BJ (cell line): ENCODE measurements around the gene VOPP1. TPM values are rescaled to one million over a fixed set of nuclear protein-coding genes. Genes with fewer than 3 reads are reported as not detected.

Source experiments
- CTCF ChIA-PET: fragments of 350-600 bp; formaldehyde crosslinking; extraction: SDS; loops from one replicate; lab custom pipeline; 2021; ENCODE audit warnings: antibody characterized with exemption, inconsistent platforms; lab: Yijun Ruan, JAX
- POLR2A ChIA-PET: fragments of 300-600 bp; sonication (Branson Sonifier 250); formaldehyde crosslinking; extraction: SDS; loops from one replicate; lab custom pipeline; 2021; ENCODE audit warnings: antibody characterized with exemption; lab: Charles Lee
- DNase-seq: peaks from one replicate; pipeline ENCODE4 v3.0.0-alpha.2; 2011; ENCODE audit warnings: low read depth
- H3K27me3 ChIP-seq: 2 replicates; pipeline ENCODE4 v1.6.0; 2011; ENCODE audit warnings: low read length; ENCODE audit not compliant: control insufficient read depth, insufficient read depth
- H3K36me3 ChIP-seq: 2 replicates; pipeline ENCODE4 v1.5.1; 2011; ENCODE audit warnings: low read length; ENCODE audit not compliant: control insufficient read depth, insufficient read depth
- H3K4me3 ChIP-seq: 2 replicates; pipeline ENCODE4 v1.5.1; 2011; ENCODE audit warnings: low read depth, mild to moderate bottlenecking, control low read depth, low read length
- CTCF ChIP-seq: IDR thresholded peaks from 2 replicates; pipeline ENCODE4 v1.5.1; 2011; ENCODE audit warnings: low read depth, mild to moderate bottlenecking, control low read depth, inconsistent platforms, low read length, moderate library complexity; ENCODE audit not compliant: insufficient read depth
- polyA plus RNA-seq: library from polyadenylated mRNA; depleted of rRNA; stranded (reverse); fragments of >200 nt; gene quantifications from 2 replicates; pipeline ENCODE4 v1.2.3, GENCODE V29; 2011

The VOPP1 gene
- polyA plus RNA-seq, 1 experiment: 83.7 TPM

GRCh38 chr7:55595511-55595910 is 23.2 kb upstream of the VOPP1 start:
- no peak for DNase-seq
- no peaks in the 10 kb centered on the region for H3K36me3 ChIP-seq
- CTCF ChIA-PET: interaction anchor here (2.3 kb wide), 1 partner anchor 315 kb away, joined by 7 read pairs; no protein-coding TSS in a partner anchor
- H3K27me3 ChIP-seq: 0 out of 2 replicates have a peak, but pooled peaks cover 1% of the 10 kb centered on the region
- no peak overlapping the region for H3K4me3 ChIP-seq
- TF ChIP-seq CTCF: no peak
- POLR2A ChIA-PET: no interaction called here

GRCh38 chr7:55594870-55595269 is 22.6 kb upstream of the VOPP1 start:
- POLR2A ChIA-PET: no interaction called here
- no peak for TF ChIP-seq CTCF
- Histone ChIP-seq H3K27me3 (0 out of 2 replicates have a peak, but pooled peaks cover 1% of the 10 kb centered on the region), H3K4me3 (no peak overlapping the region), H3K36me3 (no peaks in the 10 kb centered on the region)
- DNase-seq: no peak
- CTCF ChIA-PET: interaction anchor here (1.9 to 2.3 kb wide), 2 partner anchors 167 to 315 kb away, joined by 7 to 9 read pairs; no protein-coding TSS in a partner anchor

- Histone ChIP-seq H3K27me3 (0 out of 2 replicates have a peak, but pooled peaks cover 1% of the 10 kb centered on the region), H3K4me3 (no peak overlapping the region), H3K36me3 (no peaks in the 10 kb centered on the region)
- TF ChIP-seq CTCF: no peak
- ChIA-PET CTCF (interaction anchor here (1.9 to 2.3 kb wide), 3 partner anchors 21 to 314 kb away, joined by 7 to 10 read pairs (median 9); no protein-coding TSS in a partner anchor), POLR2A (no interaction called here)
- no peak for DNase-seq
Observed at GRCh38 chr7:55594414-55594813, 22.1 kb upstream of the VOPP1 start.

GRCh38 chr7:55593515-55594318 is 21.4 kb upstream of the VOPP1 start:
- no peaks in the 10 kb centered on the region for H3K36me3 ChIP-seq
- ChIA-PET CTCF (interaction anchor here (0.7 to 2.3 kb wide), 10 partner anchors 9 to 313 kb away, joined by 3 to 10 read pairs (median 4); no protein-coding TSS in a partner anchor), POLR2A (no interaction called here)
- TF ChIP-seq CTCF: peak; percentile 83
- DNase-seq: no peak
- H3K4me3 ChIP-seq: no peak overlapping the region
- peaks cover 2% of the 10 kb centered on the region; the same call in 1 of the 2 replicates for H3K27me3 ChIP-seq

- no peak for DNase-seq
- TF ChIP-seq CTCF: no peak
- POLR2A ChIA-PET: no interaction called here
- Histone ChIP-seq H3K4me3 (no peak overlapping the region), H3K36me3 (no peaks in the 10 kb centered on the region), H3K27me3 (peaks cover 5% of the 10 kb centered on the region; the same call in 1 of the 2 replicates)
- CTCF ChIA-PET: interaction anchor here (0.7 to 2.0 kb wide), 9 partner anchors 9 to 244 kb away, joined by 3 to 10 read pairs (median 4); no protein-coding TSS in a partner anchor
Observed at GRCh38 chr7:55593172-55593514, 20.8 kb upstream of the VOPP1 start.
